GM12874 (cell line): ENCODE measurements around the gene AATF.

ENCODE experiments used
- TF ChIP-seq, protein P1 (sequence below): IDR thresholded peaks from 2 replicates; pipeline ENCODE4 v1.5.1; 2011; ENCODE audit warnings: low read depth, mild to moderate bottlenecking, control low read depth, low read length, moderate library complexity; ENCODE audit not compliant: insufficient read depth

Gene AATF

GRCh38 chr17:37016780-37017179 is 68.0 kb downstream of the AATF start:
- TF ChIP-seq, protein P1, sequence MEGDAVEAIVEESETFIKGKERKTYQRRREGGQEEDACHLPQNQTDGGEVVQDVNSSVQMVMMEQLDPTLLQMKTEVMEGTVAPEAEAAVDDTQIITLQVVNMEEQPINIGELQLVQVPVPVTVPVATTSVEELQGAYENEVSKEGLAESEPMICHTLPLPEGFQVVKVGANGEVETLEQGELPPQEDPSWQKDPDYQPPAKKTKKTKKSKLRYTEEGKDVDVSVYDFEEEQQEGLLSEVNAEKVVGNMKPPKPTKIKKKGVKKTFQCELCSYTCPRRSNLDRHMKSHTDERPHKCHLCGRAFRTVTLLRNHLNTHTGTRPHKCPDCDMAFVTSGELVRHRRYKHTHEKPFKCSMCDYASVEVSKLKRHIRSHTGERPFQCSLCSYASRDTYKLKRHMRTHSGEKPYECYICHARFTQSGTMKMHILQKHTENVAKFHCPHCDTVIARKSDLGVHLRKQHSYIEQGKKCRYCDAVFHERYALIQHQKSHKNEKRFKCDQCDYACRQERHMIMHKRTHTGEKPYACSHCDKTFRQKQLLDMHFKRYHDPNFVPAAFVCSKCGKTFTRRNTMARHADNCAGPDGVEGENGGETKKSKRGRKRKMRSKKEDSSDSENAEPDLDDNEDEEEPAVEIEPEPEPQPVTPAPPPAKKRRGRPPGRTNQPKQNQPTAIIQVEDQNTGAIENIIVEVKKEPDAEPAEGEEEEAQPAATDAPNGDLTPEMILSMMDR, result no peak

DNA sequence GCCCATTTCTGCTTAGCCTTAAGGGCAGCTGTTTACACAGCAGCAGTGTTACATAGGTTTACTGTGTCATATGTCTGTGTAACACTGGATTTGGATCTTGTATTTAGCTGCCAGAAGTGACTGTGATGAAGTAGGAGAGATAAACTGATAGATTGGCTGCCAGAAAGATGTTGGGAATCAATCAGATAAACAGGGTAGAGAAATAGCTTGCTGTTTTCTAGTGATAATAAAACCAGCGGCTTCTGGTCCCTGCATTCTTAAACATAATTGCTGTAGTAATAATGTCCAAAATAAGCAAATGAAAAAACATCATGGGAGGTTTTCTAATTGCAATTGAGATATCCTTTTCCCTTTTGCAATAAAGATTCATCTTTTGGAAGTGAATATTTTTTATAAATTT is 68.7 kb downstream of the AATF start:
- TF ChIP-seq, protein P1, result no peak

- TF ChIP-seq, protein P1, result no peak
Measured at GRCh38 chr17:37019117-37019740, 70.5 kb downstream of the AATF start.

GRCh38 chr17:37019741-37020129 is 71.0 kb downstream of the AATF start:
- TF ChIP-seq, protein P1, result no peak

GRCh38 chr17:37024181-37024637 is 75.5 kb downstream of the AATF start:
- TF ChIP-seq, protein P1, result no peak

GRCh38 chr17:37025238-37025637 is 76.5 kb downstream of the AATF start:
- TF ChIP-seq, protein P1, result no peak

DNA sequence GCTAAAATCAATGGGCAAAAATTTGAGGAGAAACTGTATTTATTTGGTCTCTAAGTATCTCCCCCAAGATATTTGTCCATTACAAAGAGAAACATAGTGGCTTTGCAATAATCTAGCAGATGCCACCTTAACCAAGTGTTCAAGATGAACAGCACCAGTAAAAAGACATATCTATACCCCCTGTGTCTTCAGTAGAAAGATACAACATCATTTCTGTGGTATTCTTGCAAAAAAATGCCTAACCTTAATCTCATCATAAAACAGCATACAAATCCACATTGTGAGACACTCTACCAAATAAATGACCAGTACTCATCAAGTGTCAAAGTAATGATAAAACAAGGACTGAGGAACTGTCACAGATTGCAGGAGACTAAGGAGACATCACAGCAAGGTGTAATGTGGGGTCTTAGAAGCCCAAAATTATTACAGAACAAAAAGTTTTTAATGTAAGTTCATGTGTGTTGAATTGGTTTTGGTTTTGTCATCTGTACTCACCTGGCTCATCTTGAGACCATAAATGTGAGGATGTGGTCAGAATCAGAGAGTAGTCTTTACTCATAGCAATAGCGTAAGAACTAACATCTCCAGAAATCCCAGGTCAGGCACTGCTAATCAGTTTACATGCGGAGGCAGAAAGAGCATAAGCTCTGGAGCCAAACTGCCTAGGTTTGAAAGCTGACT is 77.2 kb downstream of the AATF start:
- TF ChIP-seq, protein P1, result no peak
